ENCODE measurements around the gene BTBD16.

DNA sequence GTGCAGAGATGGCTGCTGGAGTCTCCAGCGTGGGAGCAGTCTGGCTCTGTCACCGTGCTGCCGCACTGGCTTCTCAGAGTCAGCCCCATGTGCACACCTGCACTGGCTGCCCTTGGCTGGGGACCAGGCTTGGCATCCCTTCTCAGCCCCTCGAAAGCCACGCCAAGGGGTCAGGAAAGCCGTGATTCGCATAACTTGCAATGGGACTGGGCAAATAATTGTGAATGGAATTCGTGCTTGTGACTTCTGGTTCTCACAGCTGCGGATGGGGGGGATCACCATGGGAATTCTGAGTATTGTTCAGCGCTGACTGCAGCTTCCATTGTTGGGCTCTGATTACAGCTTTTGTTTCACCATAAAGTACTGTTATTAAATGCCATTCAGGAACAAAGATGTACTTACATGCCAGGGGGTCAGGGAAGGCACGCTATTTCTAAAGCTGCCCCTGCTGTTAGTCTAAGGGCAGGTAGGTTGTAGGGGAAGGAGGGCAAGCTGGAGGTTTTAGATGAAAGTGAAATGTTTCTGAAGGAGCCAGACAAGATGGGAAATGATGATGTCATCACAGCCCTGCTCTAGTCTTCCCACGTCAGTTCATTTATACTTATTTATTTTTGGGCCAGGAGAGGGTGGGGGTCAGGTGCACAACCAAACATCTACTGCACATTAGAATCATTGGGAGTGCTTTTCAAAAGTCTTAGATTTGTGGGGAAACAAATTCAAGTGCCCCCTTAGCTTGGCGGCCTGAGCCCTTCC is 97.6 kb downstream of the BTBD16 start:
- TF ChIP-seq CTCF (IDR thresholded peaks at IDR 0.05) (no peak), POLR2AphosphoS5 (IDR thresholded peaks at IDR 0.05; ENCODE audit: low read depth, low read length) (no peak), SIN3A (IDR thresholded peaks at IDR 0.05; ENCODE audit: borderline replicate concordance, insufficient read depth, low read depth, low read length) (no peak)

Data from Panc1 (cell line).